Neural cell (in vitro differentiated cells): ENCODE data around the gene NMNAT3.

Source experiments
- EP300 ChIP-seq: fragments of 450-650 bp; conservative IDR thresholded peaks from 2 replicates; pipeline ENCODE4 v1.6.1; 2014; ENCODE audit warnings: antibody characterized with exemption, mild to moderate bottlenecking, moderate library complexity; ENCODE audit not compliant: poor library complexity, severe bottlenecking
- EZH2 ChIP-seq: fragments of 200-600, 300-800 bp; shearing (Covaris generic), sonication (generic); IDR thresholded peaks from 2 replicates; pipeline ENCODE4 v1.6.1; 2014; ENCODE audit warnings: antibody characterized with exemption, low read length, borderline replicate concordance, mild to moderate bottlenecking; ENCODE audit not compliant: insufficient read depth, poor library complexity, severe bottlenecking
- TAF1 ChIP-seq: IDR thresholded peaks from 2 replicates; pipeline ENCODE4 v1.6.1; 2012; ENCODE audit warnings: low read depth
- TF ChIP-seq, protein P1 (sequence below): fragments of 450-650 bp; IDR thresholded peaks from 2 replicates; pipeline ENCODE4 v1.5.1; 2014; ENCODE audit warnings: antibody characterized with exemption, mild to moderate bottlenecking, moderate library complexity; ENCODE audit not compliant: poor library complexity, severe bottlenecking
- TF ChIP-seq, protein P2 (sequence below): IDR thresholded peaks from 2 replicates; pipeline ENCODE4 v1.6.1; 2012; ENCODE audit warnings: borderline replicate concordance

DNA sequence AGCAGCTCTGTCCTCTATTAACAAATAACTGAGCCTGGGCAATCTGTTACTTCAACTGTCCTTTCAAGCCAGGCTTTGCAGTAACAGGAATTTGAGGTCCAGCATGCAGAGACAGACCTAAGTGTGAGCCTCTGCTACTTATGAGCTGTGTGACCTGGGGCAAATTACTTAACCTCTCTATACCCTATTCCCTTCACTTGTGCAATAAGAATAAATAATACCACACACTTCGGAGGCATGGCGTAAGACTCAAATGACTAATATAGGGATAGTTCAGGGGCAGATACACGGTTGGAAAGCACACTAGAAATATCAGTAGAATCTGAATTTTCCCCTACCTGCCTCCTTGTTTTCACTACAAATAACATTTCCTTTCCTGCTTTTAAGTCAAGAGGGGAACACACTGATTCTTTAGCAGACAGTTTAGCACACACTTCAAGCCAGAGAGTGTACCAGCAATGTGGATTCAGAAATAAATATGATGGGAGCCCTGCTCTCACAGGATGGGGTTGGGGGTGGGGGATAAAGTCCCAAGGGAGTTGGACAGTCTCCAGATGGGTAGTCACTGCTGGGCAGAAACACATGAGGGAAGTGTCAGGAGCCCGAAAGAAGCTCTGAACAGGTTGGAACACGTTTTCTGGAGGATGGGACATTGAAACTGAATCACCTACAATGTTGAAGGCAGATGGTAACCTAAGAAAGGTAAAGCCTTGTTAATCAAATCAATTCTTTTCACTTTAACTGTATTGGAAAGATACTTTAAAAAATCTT is 76.4 kb downstream of the NMNAT3 start:
- TF ChIP-seq, protein P1, sequence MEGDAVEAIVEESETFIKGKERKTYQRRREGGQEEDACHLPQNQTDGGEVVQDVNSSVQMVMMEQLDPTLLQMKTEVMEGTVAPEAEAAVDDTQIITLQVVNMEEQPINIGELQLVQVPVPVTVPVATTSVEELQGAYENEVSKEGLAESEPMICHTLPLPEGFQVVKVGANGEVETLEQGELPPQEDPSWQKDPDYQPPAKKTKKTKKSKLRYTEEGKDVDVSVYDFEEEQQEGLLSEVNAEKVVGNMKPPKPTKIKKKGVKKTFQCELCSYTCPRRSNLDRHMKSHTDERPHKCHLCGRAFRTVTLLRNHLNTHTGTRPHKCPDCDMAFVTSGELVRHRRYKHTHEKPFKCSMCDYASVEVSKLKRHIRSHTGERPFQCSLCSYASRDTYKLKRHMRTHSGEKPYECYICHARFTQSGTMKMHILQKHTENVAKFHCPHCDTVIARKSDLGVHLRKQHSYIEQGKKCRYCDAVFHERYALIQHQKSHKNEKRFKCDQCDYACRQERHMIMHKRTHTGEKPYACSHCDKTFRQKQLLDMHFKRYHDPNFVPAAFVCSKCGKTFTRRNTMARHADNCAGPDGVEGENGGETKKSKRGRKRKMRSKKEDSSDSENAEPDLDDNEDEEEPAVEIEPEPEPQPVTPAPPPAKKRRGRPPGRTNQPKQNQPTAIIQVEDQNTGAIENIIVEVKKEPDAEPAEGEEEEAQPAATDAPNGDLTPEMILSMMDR = no peak
- TF ChIP-seq, protein P2, sequence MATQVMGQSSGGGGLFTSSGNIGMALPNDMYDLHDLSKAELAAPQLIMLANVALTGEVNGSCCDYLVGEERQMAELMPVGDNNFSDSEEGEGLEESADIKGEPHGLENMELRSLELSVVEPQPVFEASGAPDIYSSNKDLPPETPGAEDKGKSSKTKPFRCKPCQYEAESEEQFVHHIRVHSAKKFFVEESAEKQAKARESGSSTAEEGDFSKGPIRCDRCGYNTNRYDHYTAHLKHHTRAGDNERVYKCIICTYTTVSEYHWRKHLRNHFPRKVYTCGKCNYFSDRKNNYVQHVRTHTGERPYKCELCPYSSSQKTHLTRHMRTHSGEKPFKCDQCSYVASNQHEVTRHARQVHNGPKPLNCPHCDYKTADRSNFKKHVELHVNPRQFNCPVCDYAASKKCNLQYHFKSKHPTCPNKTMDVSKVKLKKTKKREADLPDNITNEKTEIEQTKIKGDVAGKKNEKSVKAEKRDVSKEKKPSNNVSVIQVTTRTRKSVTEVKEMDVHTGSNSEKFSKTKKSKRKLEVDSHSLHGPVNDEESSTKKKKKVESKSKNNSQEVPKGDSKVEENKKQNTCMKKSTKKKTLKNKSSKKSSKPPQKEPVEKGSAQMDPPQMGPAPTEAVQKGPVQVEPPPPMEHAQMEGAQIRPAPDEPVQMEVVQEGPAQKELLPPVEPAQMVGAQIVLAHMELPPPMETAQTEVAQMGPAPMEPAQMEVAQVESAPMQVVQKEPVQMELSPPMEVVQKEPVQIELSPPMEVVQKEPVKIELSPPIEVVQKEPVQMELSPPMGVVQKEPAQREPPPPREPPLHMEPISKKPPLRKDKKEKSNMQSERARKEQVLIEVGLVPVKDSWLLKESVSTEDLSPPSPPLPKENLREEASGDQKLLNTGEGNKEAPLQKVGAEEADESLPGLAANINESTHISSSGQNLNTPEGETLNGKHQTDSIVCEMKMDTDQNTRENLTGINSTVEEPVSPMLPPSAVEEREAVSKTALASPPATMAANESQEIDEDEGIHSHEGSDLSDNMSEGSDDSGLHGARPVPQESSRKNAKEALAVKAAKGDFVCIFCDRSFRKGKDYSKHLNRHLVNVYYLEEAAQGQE = no peak
- TF ChIP-seq EZH2 (no peak), EP300 (no peak), TAF1 (no peak)
